Panc1 (cell line): Measurements from ENCODE around the gene GRIK4. TPM values are rescaled to one million over a fixed set of nuclear protein-coding genes. Genes with fewer than 3 reads are reported as not detected.

Source experiments
- ATAC-seq: fragments of 200-7000 bp; cut with Tn5 transposase; 2 replicates; pipeline ENCODE4 v1.9.1; 2020; ENCODE audit warnings: mild to moderate bottlenecking, moderate library complexity
- BruUV-seq: library from RNA; stranded (reverse); fragments of 400-500 nt; replicated peaks from 2 replicates; lab custom pipeline; 2021; lab: Mats Ljungman, UMichigan
- CTCF ChIA-PET: fragments of 300-600 bp; sonication (Branson Sonifier 250); formaldehyde crosslinking; loops from one replicate; lab custom pipeline; 2022; ENCODE audit warnings: antibody characterized with exemption; lab: Charles Lee
- POLR2A ChIA-PET: fragments of 300-600 bp; sonication (Branson Sonifier 250); formaldehyde crosslinking; loops from one replicate; lab custom pipeline; 2022; ENCODE audit warnings: antibody characterized with exemption; lab: Charles Lee
- DNase-seq: peaks from one replicate; pipeline ENCODE4 v3.0.0-alpha.2; 2010; ENCODE audit warnings: low read depth, low spot score
- H3K27ac ChIP-seq: 2 replicates; pipeline ENCODE4 v1.5.1; 2011; ENCODE audit warnings: mild to moderate bottlenecking, low read length, inconsistent platforms
- H3K27me3 ChIP-seq: fragments of 200-500 bp; sonication (Bioruptor generic); 2 replicates; pipeline ENCODE4 v1.6.0; 2014; ENCODE audit warnings: low read length, inconsistent platforms; ENCODE audit not compliant: control insufficient read depth, insufficient read depth
- H3K36me3 ChIP-seq: fragments of 200-500 bp; sonication (Bioruptor generic); 2 replicates; pipeline ENCODE4 v1.5.1; 2014; ENCODE audit warnings: inconsistent platforms, mild to moderate bottlenecking, low read length, moderate library complexity; ENCODE audit not compliant: control insufficient read depth, insufficient read depth
- H3K4me1 ChIP-seq: 2 replicates; pipeline ENCODE4 v1.5.1; 2011; ENCODE audit warnings: inconsistent platforms, mild to moderate bottlenecking, low read length, moderate library complexity; ENCODE audit not compliant: control insufficient read depth, insufficient read depth
- H3K4me3 ChIP-seq, 2 experiments: 2 replicates each; pipeline ENCODE4 v1.5.1; 2011 to 2012; ENCODE audit warnings: low read depth in 2 of 2, low read length in 2 of 2, mild to moderate bottlenecking in 2 of 2, inconsistent platforms in 1 of 2, moderate library complexity in 1 of 2
- H3K9me3 ChIP-seq: fragments of 200-500 bp; sonication (Bioruptor generic); 2 replicates; pipeline ENCODE4 v1.5.1; 2014; ENCODE audit warnings: low read depth, mild to moderate bottlenecking, inconsistent platforms, low read length, moderate library complexity; ENCODE audit not compliant: control insufficient read depth, insufficient read depth
- CTCF ChIP-seq: fragments of 450-650 bp; IDR thresholded peaks from 2 replicates; pipeline ENCODE4 v1.5.1; 2017; ENCODE audit warnings: mild to moderate bottlenecking
- POLR2AphosphoS5 ChIP-seq: IDR thresholded peaks from 2 replicates; pipeline ENCODE4 v1.6.1; 2012; ENCODE audit warnings: mild to moderate bottlenecking, low read depth, low read length, moderate library complexity
- REST ChIP-seq, 2 experiments: IDR thresholded peaks; 2 replicates each; pipeline ENCODE4 v1.6.1; 2011 to 2012; ENCODE audit warnings: low read depth in 2 of 2, control low read depth in 1 of 2, low read length in 1 of 2, mild to moderate bottlenecking in 1 of 2, moderate library complexity in 1 of 2; ENCODE audit not compliant: insufficient read depth in 1 of 2
- SIN3A ChIP-seq: IDR thresholded peaks from 2 replicates; pipeline ENCODE4 v1.6.1; 2012; ENCODE audit warnings: low read depth, mild to moderate bottlenecking, low read length, moderate library complexity, borderline replicate concordance; ENCODE audit not compliant: insufficient read depth
- TCF7L2 ChIP-seq: IDR thresholded peaks from 2 replicates; pipeline ENCODE4 v1.6.1; 2011; ENCODE audit warnings: mild to moderate bottlenecking, low read depth, low read length, inconsistent platforms
- in situ Hi-C: cut with HindIII; loops from 2 replicates; pipeline ENCODE4 v1.10.0; 2016; ENCODE audit warnings: low sequenced_read_pairs, low pct_unique_long_range_greater_than_20kb
- intact Hi-C: fragments of 100-400 bp; cut with micrococcal nuclease; formaldehyde crosslinking; loops from one replicate; pipeline ENCODE4 v1.10.0; 2022; ENCODE audit not compliant: unreplicated experiment
- total RNA-seq: library from RNA; stranded (reverse); gene quantifications from one replicate; pipeline ENCODE4 v1.2.1, GENCODE V29; 2021; ENCODE audit not compliant: unreplicated experiment

The GRIK4 gene
- total RNA-seq, 1 experiment from 2014 or later, result 0.62 TPM

- TF ChIP-seq SIN3A, result no peak
- TF ChIP-seq POLR2AphosphoS5, result no peak
- TF ChIP-seq TCF7L2, result no peak
- TF ChIP-seq CTCF, result no peak
- no peak for TF ChIP-seq REST (IDR thresholded peaks at IDR 0.05; ENCODE audit: insufficient read depth in 1 of 2, low read depth in 2 of 2, low read length in 1 of 2)
- DNase-seq (no peak), ATAC-seq (no peak)
- ChIA-PET POLR2A (no interaction called here), CTCF (interaction anchor here (0.6 kb wide), 1 partner anchor 912 kb away, joined by 3 read pairs; no protein-coding TSS in a partner anchor)
- H3K9me3 ChIP-seq, result no peaks in the 10 kb centered on the region
- in situ Hi-C loops (no loop called here), intact Hi-C loops (no loop called here)
- no peaks in the 10 kb centered on the region for H3K36me3 ChIP-seq
- H3K27ac ChIP-seq, result no peak overlapping the region
- 0 out of 2 replicates have a peak, but pooled peaks cover 3% of the 10 kb centered on the region for H3K27me3 ChIP-seq
- no TSS peak for BruUV-seq
- no peak overlapping the region for H3K4me3 ChIP-seq
- no peaks in the 10 kb centered on the region for H3K4me1 ChIP-seq
Observed at GRCh38 chr11:120835601-120836228, 324.2 kb downstream of the GRIK4 start.

- Histone ChIP-seq H3K9me3 (no peaks in the 10 kb centered on the region), H3K27ac (no peak overlapping the region), H3K4me1 (no peaks in the 10 kb centered on the region), H3K36me3 (no peaks in the 10 kb centered on the region), H3K27me3 (0 out of 2 replicates have a peak, but pooled peaks cover 3% of the 10 kb centered on the region), H3K4me3 (no peak overlapping the region)
- intact Hi-C loops (no loop called here), in situ Hi-C loops (no loop called here)
- ChIA-PET POLR2A (no interaction called here), CTCF (no interaction called here)
- BruUV-seq, result no TSS peak
- ATAC-seq (no peak), DNase-seq (no peak)
- TF ChIP-seq REST (IDR thresholded peaks at IDR 0.05; ENCODE audit: insufficient read depth in 1 of 2, low read depth in 2 of 2, low read length in 1 of 2), result no peak
Observed at GRCh38 chr11:120837696-120838095, 326.1 kb downstream of the GRIK4 start.
